Fibroblast of lung (primary cell): ENCODE results near the gene FBLN1. TPM values are rescaled to one million over a fixed set of nuclear protein-coding genes. Genes with fewer than 3 reads are reported as not detected.

ENCODE experiments used
- DNase-seq, 2 donors: peaks; one replicate each; pipeline versions ENCODE4 v3.0.0 to v3.0.0-alpha.2; 2010; ENCODE audit warnings: low read depth in 2 of 2
- H2AFZ ChIP-seq: 2 replicates; pipeline ENCODE4 v1.5.1; 2012; ENCODE audit warnings: low read length, control low read depth, inconsistent platforms
- H3K27ac ChIP-seq: 2 replicates; pipeline ENCODE4 v1.5.1; 2011; ENCODE audit warnings: low read length, control low read depth; ENCODE audit not compliant: insufficient read depth
- H3K27me3 ChIP-seq: 2 replicates; pipeline ENCODE4 v1.5.1; 2011; ENCODE audit warnings: mild to moderate bottlenecking, low read length; ENCODE audit not compliant: control insufficient read depth, insufficient read depth
- H3K36me3 ChIP-seq: 2 replicates; pipeline ENCODE4 v1.5.1; 2011; ENCODE audit warnings: low read length; ENCODE audit not compliant: control insufficient read depth, insufficient read depth
- H3K4me1 ChIP-seq: 2 replicates; pipeline ENCODE4 v1.5.1; 2011; ENCODE audit warnings: low read length; ENCODE audit not compliant: control insufficient read depth, insufficient read depth; ENCODE audit errors: extremely low read depth
- H3K4me2 ChIP-seq: 2 replicates; pipeline ENCODE4 v1.5.1; 2011; ENCODE audit warnings: low read length, control low read depth; ENCODE audit not compliant: insufficient read depth; ENCODE audit errors: extremely low read depth
- H3K4me3 ChIP-seq, 4 experiments: fragments of 200-600 bp in 1 of 4; sonication (generic) in 1 of 4; replicated peaks in 1 of 4; 2 replicates each; pipeline ENCODE4 v1.5.1; 2011 to 2016; ENCODE audit warnings: low read length in 4 of 4, low read depth in 3 of 4, mild to moderate bottlenecking in 3 of 4, control low read depth in 2 of 4, inconsistent platforms in 1 of 4, mixed read lengths in 1 of 4; ENCODE audit not compliant: insufficient read depth in 1 of 4; ENCODE audit errors: control extremely low read depth in 1 of 4
- H3K79me2 ChIP-seq: 2 replicates; pipeline ENCODE4 v1.5.1; 2012; ENCODE audit warnings: mild to moderate bottlenecking, low read length, inconsistent platforms; ENCODE audit not compliant: control insufficient read depth, insufficient read depth
- H3K9ac ChIP-seq: 2 replicates; pipeline ENCODE4 v1.5.1; 2011; ENCODE audit warnings: mild to moderate bottlenecking, low read length, control low read depth; ENCODE audit not compliant: insufficient read depth
- H3K9me3 ChIP-seq: 2 replicates; pipeline ENCODE4 v1.5.1; 2012; ENCODE audit warnings: low read depth, low read length; ENCODE audit not compliant: control insufficient read depth, insufficient read depth
- H4K20me1 ChIP-seq: 2 replicates; pipeline ENCODE4 v1.5.1; 2011; ENCODE audit warnings: low read length; ENCODE audit not compliant: control insufficient read depth, insufficient read depth; ENCODE audit errors: extremely low read depth
- EZH2 ChIP-seq: IDR thresholded peaks from 2 replicates; pipeline ENCODE4 v1.5.1; 2012; ENCODE audit warnings: low read length, control low read depth, mild to moderate bottlenecking; ENCODE audit errors: missing control alignments
- polyA plus RNA-seq, 2 donors: library from polyadenylated mRNA; depleted of rRNA in 1 of 2; stranded (reverse) in 1 of 2; unstranded in 1 of 2; fragments of >200 nt; gene quantifications; 2 replicates each; pipeline ENCODE4 v1.2.1, GENCODE V29; 2011 to 2012; ENCODE audit warnings: missing spikeins in 1 of 2
- total RNA-seq: library from RNA; depleted of rRNA; stranded (reverse); fragments of >200 nt; gene quantifications from 2 replicates; pipeline ENCODE4 v1.2.1, GENCODE V29; 2014
- TF ChIP-seq, protein P1 (sequence below), 2 donors: IDR thresholded peaks in 1 of 2; conservative IDR thresholded peaks in 1 of 2; 1 replicate in 1 of 2; 2 replicates in 1 of 2; pipeline ENCODE4 v1.5.1; 2011 to 2012; ENCODE audit warnings: low read length in 2 of 2, control low read depth in 1 of 2, inconsistent platforms in 1 of 2, low read depth in 1 of 2, mild to moderate bottlenecking in 1 of 2

FBLN1 gene
- total and polyA plus RNA-seq, 2 donors (not counting 1 experiment from before 2014, with no cell fraction given): 134 to 270 TPM

DNA sequence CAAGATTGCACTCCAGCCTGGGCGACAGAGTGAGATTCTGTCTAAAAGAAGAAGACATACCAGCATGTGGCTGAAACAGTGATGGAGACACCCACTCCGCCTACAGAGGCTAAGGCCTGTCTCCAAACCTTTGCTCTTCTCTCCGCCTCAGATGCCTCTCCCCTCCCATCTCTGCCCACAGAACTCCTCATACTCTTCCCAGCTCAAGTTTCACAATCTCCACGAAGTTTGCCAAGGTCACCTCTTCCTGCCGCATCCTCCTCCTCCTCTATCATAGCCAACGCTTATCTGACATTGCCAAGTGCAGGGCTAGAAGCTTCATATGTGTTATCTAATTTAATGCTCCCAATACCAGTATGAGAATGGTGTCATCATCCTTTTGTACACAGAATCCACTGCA is 25.9 kb upstream of the FBLN1 start:
- Histone ChIP-seq H3K9ac (no peak overlapping the region), H3K79me2 (no peaks in the 10 kb centered on the region), H3K27me3 (peaks cover 2% of the 10 kb centered on the region), H4K20me1 (no peaks in the 10 kb centered on the region), H3K9me3 (no peaks in the 10 kb centered on the region), H3K36me3 (no peaks in the 10 kb centered on the region), H3K4me3 (no peak overlapping the region), H3K4me2 (no peak overlapping the region), H3K4me1 (peaks cover 3% of the 10 kb centered on the region), H3K27ac (no peak overlapping the region), H2AFZ (no peak overlapping the region)
- TF ChIP-seq EZH2: no peak
- TF ChIP-seq, protein P1, sequence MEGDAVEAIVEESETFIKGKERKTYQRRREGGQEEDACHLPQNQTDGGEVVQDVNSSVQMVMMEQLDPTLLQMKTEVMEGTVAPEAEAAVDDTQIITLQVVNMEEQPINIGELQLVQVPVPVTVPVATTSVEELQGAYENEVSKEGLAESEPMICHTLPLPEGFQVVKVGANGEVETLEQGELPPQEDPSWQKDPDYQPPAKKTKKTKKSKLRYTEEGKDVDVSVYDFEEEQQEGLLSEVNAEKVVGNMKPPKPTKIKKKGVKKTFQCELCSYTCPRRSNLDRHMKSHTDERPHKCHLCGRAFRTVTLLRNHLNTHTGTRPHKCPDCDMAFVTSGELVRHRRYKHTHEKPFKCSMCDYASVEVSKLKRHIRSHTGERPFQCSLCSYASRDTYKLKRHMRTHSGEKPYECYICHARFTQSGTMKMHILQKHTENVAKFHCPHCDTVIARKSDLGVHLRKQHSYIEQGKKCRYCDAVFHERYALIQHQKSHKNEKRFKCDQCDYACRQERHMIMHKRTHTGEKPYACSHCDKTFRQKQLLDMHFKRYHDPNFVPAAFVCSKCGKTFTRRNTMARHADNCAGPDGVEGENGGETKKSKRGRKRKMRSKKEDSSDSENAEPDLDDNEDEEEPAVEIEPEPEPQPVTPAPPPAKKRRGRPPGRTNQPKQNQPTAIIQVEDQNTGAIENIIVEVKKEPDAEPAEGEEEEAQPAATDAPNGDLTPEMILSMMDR (conservative IDR thresholded peaks at IDR 0.05 in 1 of 2, IDR thresholded peaks at IDR 0.05 in 1 of 2; ENCODE audit: low read depth in 1 of 2, low read length in 2 of 2): no peak
- peak in 1 of 2 donors; percentile 33 for DNase-seq

DNA sequence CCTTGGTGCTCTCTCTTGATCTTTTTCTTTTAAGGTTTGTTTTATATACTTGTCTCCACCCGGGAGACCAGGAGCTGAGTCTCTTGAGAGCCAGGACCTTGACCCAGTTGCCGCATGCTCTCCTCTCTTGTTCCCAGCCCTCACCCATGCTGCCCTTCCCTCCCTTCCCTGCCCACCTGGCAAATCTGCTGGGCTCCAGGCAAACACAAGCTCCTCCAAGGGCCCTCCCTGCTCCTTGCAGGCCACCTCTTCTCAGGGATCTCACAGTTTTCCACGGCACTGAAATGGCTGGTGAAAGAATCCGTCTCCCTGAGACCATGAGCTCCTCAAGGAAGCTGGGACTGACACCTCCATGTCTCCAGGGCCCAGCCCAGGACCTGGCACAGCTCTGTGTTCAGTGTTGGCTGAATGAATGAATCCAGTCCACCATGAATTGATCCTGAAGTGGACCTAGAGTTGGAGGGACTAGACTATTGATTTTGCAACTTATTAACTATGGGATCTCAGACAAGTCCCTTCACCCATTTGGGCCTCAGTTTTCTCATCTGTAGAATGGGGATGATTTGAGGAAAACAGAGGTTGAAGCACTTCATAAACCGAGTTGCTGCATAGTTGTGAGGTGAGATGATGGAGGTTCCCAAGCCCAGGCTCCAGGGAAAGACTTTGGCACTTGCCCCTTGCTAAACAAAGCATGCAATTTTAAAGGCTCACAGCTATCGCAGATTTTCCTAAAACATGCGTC is 25.1 kb upstream of the FBLN1 start:
- Histone ChIP-seq H3K27ac (no peak overlapping the region), H3K9me3 (no peaks in the 10 kb centered on the region), H3K4me1 (peaks cover 3% of the 10 kb centered on the region), H3K27me3 (peaks cover 2% of the 10 kb centered on the region), H3K9ac (no peak overlapping the region), H3K4me2 (no peak overlapping the region), H3K36me3 (no peaks in the 10 kb centered on the region), H3K79me2 (no peaks in the 10 kb centered on the region), H4K20me1 (no peaks in the 10 kb centered on the region), H2AFZ (no peak overlapping the region), H3K4me3 (no peak overlapping the region)
- TF ChIP-seq EZH2: no peak
- TF ChIP-seq, protein P1 (conservative IDR thresholded peaks at IDR 0.05 in 1 of 2, IDR thresholded peaks at IDR 0.05 in 1 of 2; ENCODE audit: low read depth in 1 of 2, low read length in 2 of 2): no peak
- peak in 1 of 2 donors; percentile 15 for DNase-seq

DNA sequence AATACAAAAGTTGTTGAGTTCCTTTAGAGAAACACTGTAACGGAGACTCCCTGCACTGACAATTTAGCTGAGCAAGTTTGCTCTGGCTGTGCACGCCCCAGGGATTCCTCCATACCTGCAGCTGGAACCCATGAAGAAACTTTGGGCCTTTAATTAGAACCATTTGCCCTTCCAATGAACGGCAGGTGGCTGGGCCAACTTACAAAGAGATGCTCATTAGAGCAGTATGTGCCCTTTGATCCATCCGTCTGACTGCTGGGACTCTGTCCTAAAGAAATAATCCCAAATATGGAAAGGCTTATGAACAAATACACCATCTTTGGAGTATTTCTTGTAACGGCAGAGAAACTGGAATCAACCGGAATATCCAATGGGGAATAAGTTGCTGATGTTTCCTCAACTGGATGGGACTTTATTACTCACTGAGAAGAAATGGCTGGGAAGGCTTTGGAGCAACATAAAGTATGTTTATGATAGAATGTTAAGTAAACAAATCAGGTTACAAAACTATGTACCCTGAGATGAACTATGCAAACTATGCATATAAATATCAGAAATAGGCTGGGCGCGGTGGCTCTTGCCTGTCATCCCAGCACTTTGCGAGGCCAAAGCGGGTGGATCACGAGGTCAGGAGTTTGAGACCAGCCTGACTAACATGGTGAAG is 24.4 kb upstream of the FBLN1 start:
- no peaks in the 10 kb centered on the region for H3K9me3 ChIP-seq
- DNase-seq: peak; percentile 89 to 97
- no peak overlapping the region for H3K9ac ChIP-seq
- TF ChIP-seq, protein P1 (conservative IDR thresholded peaks at IDR 0.05 in 1 of 2, IDR thresholded peaks at IDR 0.05 in 1 of 2; ENCODE audit: low read depth in 1 of 2, low read length in 2 of 2): no peak
- TF ChIP-seq EZH2: no peak
- H3K4me3 ChIP-seq: no peak overlapping the region
- H3K27me3 ChIP-seq: peaks cover 2% of the 10 kb centered on the region
- H3K79me2 ChIP-seq: no peaks in the 10 kb centered on the region
- no peaks in the 10 kb centered on the region for H3K36me3 ChIP-seq
- peaks cover 3% of the 10 kb centered on the region for H3K4me1 ChIP-seq
- no peaks in the 10 kb centered on the region for H4K20me1 ChIP-seq
- H2AFZ ChIP-seq: no peak overlapping the region
- H3K27ac ChIP-seq: peak overlapping the region; percentile 32
- H3K4me2 ChIP-seq: no peak overlapping the region
